ENCODE data around the gene CCDC57.

- TF ChIP-seq, protein P1, sequence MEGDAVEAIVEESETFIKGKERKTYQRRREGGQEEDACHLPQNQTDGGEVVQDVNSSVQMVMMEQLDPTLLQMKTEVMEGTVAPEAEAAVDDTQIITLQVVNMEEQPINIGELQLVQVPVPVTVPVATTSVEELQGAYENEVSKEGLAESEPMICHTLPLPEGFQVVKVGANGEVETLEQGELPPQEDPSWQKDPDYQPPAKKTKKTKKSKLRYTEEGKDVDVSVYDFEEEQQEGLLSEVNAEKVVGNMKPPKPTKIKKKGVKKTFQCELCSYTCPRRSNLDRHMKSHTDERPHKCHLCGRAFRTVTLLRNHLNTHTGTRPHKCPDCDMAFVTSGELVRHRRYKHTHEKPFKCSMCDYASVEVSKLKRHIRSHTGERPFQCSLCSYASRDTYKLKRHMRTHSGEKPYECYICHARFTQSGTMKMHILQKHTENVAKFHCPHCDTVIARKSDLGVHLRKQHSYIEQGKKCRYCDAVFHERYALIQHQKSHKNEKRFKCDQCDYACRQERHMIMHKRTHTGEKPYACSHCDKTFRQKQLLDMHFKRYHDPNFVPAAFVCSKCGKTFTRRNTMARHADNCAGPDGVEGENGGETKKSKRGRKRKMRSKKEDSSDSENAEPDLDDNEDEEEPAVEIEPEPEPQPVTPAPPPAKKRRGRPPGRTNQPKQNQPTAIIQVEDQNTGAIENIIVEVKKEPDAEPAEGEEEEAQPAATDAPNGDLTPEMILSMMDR (conservative IDR thresholded peaks at IDR 0.05; ENCODE audit: low read depth, low read length), result no peak
- TF ChIP-seq POLR2A (IDR thresholded peaks at IDR 0.05; ENCODE audit: low read depth, low read length), result no peak
- no peak for TF ChIP-seq USF2 (IDR thresholded peaks at IDR 0.05; ENCODE audit: low read depth, low read length)
- no peak for TF ChIP-seq RAD21 (IDR thresholded peaks at IDR 0.05; ENCODE audit: low read length)
- no peak for TF ChIP-seq RFX5 (IDR thresholded peaks at IDR 0.05; ENCODE audit: low read depth, low read length)
- no peak for TF ChIP-seq RCOR1 (IDR thresholded peaks at IDR 0.05; ENCODE audit: insufficient replicate concordance, low read length)
- no peak for TF ChIP-seq CEBPB (IDR thresholded peaks at IDR 0.05; ENCODE audit: low read depth, low read length)
- no peak for TF ChIP-seq NFE2L2 (IDR thresholded peaks at IDR 0.05; ENCODE audit: low read depth, low read length)
These were observed 18.6 kb upstream of the CCDC57 start for GRCh38 chr17:82231312-82231561.

Data from IMR-90 (cell line).